Kidney epithelial cell (primary cell): ENCODE data around the gene ADORA2A. TPM values are rescaled to one million over a fixed set of nuclear protein-coding genes. Genes with fewer than 3 reads are reported as not detected.

Experiments
- DNase-seq: peaks from one replicate; pipeline ENCODE4 v3.0.0-alpha.2; 2010; ENCODE audit warnings: low read depth
- H3K27me3 ChIP-seq: 2 replicates; pipeline ENCODE4 v1.6.0; 2011; ENCODE audit warnings: low read length; ENCODE audit not compliant: control insufficient read depth, insufficient read depth
- H3K36me3 ChIP-seq: 2 replicates; pipeline ENCODE4 v1.5.1; 2011; ENCODE audit warnings: low read length; ENCODE audit not compliant: control insufficient read depth, insufficient read depth
- H3K4me3 ChIP-seq: 2 replicates; pipeline ENCODE4 v1.5.1; 2011; ENCODE audit warnings: low read depth, mild to moderate bottlenecking, control low read depth, low read length
- total RNA-seq: library from RNA; depleted of rRNA; stranded (reverse); fragments of >200 nt; gene quantifications from 2 replicates; pipeline ENCODE4 v1.2.3, GENCODE V29; 2015
- TF ChIP-seq, protein P1 (sequence below): IDR thresholded peaks from 2 replicates; pipeline ENCODE4 v1.5.1; 2011; ENCODE audit warnings: mild to moderate bottlenecking, moderate library complexity, low read length, control low read depth, inconsistent platforms; ENCODE audit not compliant: insufficient read depth, poor library complexity, severe bottlenecking

ADORA2A gene
- total RNA-seq, 1 donor from 2014 or later: 0.46 TPM

- DNase-seq: no peak
- no peak overlapping the region for H3K4me3 ChIP-seq
- TF ChIP-seq, protein P1, sequence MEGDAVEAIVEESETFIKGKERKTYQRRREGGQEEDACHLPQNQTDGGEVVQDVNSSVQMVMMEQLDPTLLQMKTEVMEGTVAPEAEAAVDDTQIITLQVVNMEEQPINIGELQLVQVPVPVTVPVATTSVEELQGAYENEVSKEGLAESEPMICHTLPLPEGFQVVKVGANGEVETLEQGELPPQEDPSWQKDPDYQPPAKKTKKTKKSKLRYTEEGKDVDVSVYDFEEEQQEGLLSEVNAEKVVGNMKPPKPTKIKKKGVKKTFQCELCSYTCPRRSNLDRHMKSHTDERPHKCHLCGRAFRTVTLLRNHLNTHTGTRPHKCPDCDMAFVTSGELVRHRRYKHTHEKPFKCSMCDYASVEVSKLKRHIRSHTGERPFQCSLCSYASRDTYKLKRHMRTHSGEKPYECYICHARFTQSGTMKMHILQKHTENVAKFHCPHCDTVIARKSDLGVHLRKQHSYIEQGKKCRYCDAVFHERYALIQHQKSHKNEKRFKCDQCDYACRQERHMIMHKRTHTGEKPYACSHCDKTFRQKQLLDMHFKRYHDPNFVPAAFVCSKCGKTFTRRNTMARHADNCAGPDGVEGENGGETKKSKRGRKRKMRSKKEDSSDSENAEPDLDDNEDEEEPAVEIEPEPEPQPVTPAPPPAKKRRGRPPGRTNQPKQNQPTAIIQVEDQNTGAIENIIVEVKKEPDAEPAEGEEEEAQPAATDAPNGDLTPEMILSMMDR: no peak
Observed at GRCh38 chr22:24455751-24456426, 28.5 kb downstream of the ADORA2A start.

DNA sequence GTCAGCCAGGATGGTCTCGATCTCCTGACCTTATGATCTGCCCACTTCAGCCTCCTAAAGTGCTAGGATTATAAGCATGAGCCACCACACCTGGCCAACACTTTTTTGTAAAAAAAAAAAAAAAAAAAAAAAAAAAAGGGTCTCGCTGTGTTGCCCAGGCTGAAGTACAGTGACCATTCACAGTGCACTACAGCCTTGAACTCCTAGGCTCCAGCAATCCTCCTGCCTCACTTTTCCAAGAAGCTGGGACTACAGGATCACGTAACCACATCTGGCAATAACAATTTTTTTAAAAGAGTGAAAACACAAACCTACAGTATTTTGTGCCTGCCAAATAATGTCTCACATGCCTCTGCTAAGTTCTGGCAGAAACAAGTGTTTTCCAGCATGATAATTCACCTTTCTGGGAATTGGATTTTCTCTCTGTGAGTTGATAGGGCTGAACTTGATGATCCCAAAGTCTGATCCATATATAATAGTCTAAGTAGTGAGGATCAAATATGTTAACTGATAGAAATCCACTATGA, 30.6 kb downstream of the ADORA2A start:
- no peaks in the 10 kb centered on the region for H3K27me3 ChIP-seq
- no peaks in the 10 kb centered on the region for H3K36me3 ChIP-seq
- no peak for DNase-seq
- TF ChIP-seq, protein P1: no peak
- no peak overlapping the region for H3K4me3 ChIP-seq

More at GRCh38 chr22:24455751-24456426, 28.5 kb downstream of the ADORA2A start:
- Histone ChIP-seq H3K27me3 (no peaks in the 10 kb centered on the region), H3K36me3 (no peaks in the 10 kb centered on the region)

- TF ChIP-seq, protein P1: no peak
- Histone ChIP-seq H3K4me3 (no peak overlapping the region), H3K27me3 (no peaks in the 10 kb centered on the region), H3K36me3 (no peaks in the 10 kb centered on the region)
- no peak for DNase-seq
Observed at GRCh38 chr22:24459911-24460310, 32.5 kb downstream of the ADORA2A start.

GRCh38 chr22:24460418-24461089, 33.2 kb downstream of the ADORA2A start:
- H3K36me3 ChIP-seq: no peaks in the 10 kb centered on the region
- no peak for DNase-seq
- TF ChIP-seq, protein P1: no peak
- no peak overlapping the region for H3K4me3 ChIP-seq
- H3K27me3 ChIP-seq: no peaks in the 10 kb centered on the region

GRCh38 chr22:24463071-24463760, 35.8 kb downstream of the ADORA2A start:
- DNase-seq: no peak

More at GRCh38 chr22:24463071-24463760, 35.8 kb downstream of the ADORA2A start:
- Histone ChIP-seq H3K4me3 (no peak overlapping the region), H3K27me3 (no peaks in the 10 kb centered on the region), H3K36me3 (no peaks in the 10 kb centered on the region)
- TF ChIP-seq, protein P1: no peak
